ENCODE data around the gene SPINT3.
"Not testable (repeated sequence)": the region's sequence is repeated elsewhere in the genome, so short reads cannot be mapped to it uniquely, and the experiment has no call there.

The SPINT3 gene

DNA sequence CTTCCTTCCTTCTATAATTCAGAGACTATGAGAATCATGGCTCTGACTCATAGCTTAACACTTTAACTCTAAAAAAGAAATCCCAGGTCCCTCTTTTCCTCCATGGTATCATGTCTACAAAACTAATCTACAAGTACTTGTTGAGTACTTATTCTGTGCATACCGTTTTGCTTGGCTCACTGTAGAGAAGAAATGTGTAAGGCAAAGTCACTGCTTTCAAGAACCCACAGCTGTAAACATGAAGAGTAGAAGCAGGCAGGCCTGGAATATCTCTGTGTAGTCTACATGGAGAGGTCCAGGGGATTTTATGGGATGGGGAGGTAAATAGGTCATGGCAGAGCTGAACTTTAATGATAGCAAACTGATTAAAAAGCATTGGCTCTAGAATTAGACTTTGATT, 13.8 kb downstream of the SPINT3 start:
- no peak for DNase-seq

DNA sequence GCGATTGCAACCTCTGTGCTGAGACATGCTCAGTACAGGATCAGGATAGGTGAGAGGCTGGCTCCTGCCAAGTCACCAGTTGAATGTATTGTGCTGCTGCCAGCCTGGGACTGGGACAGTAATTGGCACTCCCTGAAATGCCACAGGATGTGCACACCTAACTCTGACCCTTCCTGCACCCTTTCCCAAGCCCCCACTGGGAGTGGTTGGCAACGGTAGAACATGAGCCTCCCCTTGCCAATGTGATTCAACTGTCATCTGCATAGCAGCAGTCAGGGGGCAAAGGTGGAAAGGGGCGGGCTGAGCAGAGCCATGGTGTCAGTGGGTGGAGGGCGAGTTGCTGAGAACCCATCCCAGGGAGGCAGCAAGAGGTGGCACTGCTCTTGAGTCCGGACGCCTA, 15.4 kb downstream of the SPINT3 start:
- DNase-seq = no peak

DNA sequence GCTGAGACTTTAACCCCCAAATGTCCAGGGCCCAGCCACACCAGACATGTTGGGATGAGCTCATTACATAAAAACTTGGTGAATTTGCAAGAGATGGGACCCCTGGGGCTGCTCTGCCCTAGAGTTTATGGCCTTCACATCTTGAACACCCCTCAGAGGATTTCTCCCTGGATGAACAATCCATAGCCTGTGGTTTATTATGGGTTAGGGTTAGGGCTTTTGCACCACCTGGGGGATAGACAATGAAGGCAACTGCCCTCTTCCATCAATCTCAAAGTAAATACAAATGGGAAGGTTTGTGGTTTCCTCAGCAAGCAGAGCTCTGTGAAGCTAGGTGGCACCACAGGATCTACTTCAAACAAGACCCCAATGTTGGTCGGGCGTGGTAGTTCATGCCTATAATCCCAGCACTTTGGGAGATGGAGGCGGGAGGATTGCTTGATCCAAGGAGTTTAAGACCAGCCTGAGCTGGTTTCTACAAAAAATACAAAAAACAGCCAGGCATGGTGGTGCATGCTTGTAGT, 17.4 kb downstream of the SPINT3 start:
- DNase-seq = no peak

DNA sequence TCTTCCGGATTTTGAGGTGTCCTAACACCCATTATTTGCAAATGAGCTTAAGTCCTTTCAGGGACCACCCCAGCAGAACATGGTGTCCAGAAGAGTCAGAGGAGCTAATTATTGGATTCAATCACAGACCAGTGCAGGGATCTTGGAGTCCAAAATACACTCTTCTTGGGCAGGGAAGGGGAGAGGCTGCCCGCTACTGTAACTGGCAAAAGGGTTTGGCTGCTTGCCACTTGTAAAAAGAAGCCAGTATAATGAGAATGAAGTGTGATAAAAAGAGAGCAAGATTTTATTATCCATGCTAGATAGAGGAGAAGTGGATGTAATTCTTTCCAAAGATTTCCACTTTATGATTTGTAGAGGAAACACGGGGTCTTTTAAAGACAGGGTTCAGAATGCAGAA, 19.3 kb downstream of the SPINT3 start:
- no peak for DNase-seq

DNA sequence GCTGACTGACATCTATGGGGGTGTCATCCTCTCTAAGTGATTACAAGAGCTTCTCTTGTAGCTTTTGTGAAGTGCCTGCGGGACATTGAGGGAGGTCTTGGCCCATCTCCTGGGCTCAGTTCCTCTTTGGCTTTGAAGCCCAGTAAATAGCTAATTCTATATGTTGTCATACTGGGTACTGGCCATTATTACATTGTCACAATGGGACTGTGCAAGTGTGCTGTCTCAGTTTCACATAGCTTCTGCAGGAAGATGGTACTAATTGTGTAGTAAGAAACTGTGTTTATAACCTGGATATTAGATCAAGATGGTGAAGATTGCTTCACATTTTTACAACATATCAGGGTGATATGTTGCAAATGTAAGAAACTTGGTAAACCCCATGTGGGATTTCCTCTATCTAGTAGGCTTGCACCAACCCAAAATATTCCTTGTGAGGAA, 19.9 kb downstream of the SPINT3 start:
- no peak for DNase-seq

DNA sequence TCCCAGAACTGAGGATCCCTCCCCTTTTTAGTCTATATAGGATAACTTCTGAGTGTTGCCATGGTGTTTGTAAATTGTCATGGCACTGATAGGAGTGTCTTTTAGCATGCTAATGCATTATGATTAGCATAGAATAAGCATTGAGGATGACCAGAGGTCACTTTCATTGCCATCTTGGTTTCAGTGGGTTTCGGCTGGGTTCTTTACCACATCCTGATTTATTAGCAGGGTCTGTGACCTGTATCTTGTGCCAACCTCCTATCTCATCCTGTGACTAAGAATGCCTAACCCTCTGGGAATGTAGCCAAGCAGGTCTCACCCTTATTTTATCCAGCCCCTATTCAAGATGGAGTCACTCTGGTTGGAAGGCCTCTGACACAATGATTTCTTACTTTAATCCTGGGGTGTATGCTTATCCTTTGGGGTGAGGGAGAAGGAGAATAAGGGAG, 26.3 kb downstream of the SPINT3 start:
- DNase-seq = no peak

DNA sequence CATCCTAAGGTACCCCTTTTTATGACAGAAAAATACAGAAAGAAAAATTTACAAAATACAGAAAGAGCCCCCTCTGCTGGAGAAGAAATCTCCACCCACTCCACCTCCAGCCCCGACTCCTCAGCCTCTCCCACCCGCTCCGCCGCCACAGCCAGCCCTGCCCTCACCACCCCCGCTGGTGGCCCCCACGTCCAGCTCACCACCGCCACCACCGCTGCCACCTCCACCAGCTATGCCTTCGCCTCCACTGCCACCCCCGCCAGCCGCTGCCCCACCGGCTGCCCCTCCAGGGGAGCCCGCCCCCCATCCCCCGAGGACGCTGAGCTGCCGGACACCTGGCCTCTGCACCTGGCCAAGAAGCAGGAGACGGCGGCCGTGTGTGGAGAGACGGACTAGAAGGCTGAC, 28.2 kb downstream of the SPINT3 start:
- no peak for DNase-seq

- no peak for DNase-seq
Measured at GRCh38 chr20:45485388-45485787, 30.0 kb downstream of the SPINT3 start.

DNA sequence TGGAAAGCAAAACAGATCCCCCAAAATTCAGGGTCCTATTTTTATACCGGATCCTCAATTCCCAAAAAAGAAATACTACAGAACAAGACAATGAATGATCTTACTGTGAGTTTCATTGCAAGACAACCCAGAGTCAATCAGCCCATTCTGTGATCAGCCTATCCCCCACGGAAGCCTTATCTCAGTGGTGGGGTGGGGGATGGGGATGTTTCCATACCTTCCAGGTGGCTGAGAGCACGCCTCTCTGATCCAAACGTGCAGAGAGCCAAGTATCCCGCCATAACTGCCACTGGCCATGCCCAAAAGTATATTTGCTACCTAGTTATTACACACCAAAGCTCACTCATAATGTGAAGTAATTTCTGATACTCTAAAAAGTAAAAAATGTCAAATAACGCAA, 30.7 kb downstream of the SPINT3 start:
- DNase-seq = no peak

- no peak for DNase-seq
Measured at GRCh38 chr20:45479822-45480221, 35.6 kb downstream of the SPINT3 start.

GRCh38 chr20:45477530-45478148, 37.8 kb downstream of the SPINT3 start:
- DNase-seq = not testable (repeated sequence)

DNA sequence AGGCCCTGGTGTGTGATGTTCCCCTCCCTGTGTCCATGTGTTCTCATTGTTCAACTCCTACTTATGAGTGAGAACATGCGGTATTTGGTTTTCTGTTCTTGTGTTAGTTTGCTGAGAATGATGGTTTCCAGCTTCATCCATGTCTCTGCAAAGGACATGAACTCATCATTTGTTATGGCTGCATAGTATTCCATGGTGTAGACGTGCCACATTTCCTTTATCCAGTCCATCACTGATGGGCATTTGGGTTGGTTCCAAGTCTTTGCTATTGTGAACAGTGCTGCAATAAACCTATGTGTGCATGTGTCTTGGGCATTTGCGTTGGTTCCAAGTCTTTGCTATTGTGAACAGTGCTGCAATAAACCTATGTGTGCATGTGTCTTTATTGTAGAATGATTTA, 43.1 kb downstream of the SPINT3 start:
- DNase-seq = not testable (repeated sequence)

- DNase-seq = no peak
Measured at GRCh38 chr20:45470937-45471336, 44.5 kb downstream of the SPINT3 start.

DNA sequence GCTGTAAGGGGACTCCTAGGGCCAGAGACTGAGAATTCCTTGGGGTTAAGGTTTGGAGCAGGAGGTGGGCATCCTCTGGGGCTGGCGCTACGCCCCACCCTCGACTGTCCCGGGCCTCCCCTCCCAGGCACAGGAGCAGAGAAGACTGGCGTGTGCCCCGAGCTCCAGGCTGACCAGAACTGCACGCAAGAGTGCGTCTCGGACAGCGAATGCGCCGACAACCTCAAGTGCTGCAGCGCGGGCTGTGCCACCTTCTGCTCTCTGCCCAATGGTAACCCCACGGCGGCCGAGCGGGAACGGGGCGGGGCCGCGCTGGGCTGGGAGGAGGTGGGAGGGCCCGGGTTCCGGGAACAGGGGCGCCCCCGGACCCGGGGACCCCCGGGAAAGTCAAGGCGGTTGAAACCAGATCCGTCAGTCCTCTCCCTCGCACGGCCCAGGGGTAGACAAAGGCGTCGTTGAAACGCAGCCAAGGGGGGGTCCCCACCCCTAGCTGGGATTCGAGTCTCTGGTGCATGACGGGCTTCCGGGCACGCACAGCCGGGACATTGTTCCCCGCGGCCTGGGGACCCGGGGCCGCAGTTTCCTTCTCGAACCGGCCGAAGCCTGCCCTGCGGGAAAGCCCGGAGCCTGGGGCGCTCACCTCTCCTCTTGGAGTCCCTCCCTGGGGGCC, 45.0 kb downstream of the SPINT3 start:
- no peak for DNase-seq

GRCh38 chr20:45469336-45470261, 45.8 kb downstream of the SPINT3 start, which contains the start of gene WFDC2:
TSS of gene WFDC2 (plus strand) at chr20:45469753. CDS start at chr20:45469782, 29 bp downstream.
- no peak for DNase-seq

GRCh38 chr20:45467861-45468260, 47.6 kb downstream of the SPINT3 start:
- DNase-seq = no peak

GRCh38 chr20:45467172-45467571, 48.2 kb downstream of the SPINT3 start:
- DNase-seq = no peak

GRCh38 chr20:45465491-45466266, 49.7 kb downstream of the SPINT3 start:
- DNase-seq = no peak

DNA sequence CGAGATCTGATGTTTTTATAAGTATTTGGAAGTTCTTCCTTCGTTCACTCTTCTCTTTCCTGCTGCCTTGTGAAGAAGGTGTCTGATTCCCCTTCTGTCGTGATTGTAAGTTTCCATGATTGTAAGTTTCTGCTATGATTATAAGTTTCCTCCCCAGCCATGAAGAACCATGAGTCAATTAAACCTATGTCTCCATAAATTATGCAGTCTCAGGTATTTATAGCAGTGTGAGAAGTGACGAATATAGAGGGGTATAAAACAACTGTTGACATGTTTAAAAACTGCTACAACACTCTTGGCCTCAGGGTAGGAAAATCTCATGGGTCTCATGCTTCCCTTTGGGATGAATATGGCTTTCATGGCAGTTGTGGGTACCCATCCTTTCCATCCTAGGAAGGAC, 51.7 kb downstream of the SPINT3 start:
- DNase-seq = no peak

- no peak for DNase-seq
Measured at GRCh38 chr20:45462711-45463509, 52.5 kb downstream of the SPINT3 start.
